ENCODE measurements around the gene TCF4.

DNA sequence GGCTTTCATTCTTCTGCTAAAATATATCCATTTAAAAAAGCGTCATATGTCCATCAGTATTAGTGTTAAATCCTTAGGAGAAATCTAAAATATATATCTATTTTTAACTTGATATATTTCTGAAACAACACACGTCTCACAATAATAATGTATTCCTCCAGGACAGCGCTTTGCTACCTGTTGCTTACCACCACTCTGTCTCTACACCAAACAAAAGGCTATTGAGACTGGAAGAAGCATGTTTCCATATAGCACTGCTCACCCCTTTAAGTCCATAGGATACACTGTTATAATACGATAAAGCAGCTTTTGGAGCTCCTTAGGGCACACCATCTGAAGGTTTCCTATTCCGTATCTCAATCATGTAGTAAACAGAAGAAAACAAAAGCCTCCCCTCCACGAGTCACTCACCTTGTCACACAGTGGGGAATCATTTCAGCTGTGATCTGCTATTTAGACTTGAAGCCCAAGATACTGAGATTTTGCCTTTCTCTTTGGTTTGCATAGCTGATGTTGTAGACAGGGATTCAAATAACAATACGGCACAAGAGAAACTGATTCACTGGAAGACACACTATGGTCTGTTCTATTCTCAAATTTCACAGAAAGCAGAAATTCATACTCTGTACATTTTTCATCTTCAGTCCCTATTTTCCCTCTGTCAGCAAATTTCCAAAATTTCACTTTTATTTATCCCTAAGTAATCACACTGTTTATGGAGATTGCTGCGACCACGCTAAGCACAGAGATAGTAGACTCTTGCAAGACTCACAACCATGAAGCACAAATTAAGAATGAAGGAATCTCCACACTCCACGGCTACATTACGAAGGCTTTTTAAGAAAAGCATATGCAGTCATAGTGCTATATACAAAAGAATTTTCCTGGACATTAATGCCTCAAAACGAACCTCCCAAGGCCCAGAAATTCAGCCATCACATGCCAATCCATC lies 187.1 kb downstream of the TCF4 start:
- TF ChIP-seq EZH2 (IDR thresholded peaks at IDR 0.05) (no peak), POLR2AphosphoS5 (IDR thresholded peaks at IDR 0.05; ENCODE audit: borderline replicate concordance, low read depth, low read length) (no peak), FOXP2 (optimal IDR thresholded peaks at IDR 0.05; ENCODE audit: control extremely low read depth, extremely low read length, insufficient read depth) (no peak)
